ENCODE measurements around the gene PARD6A. TPM values are rescaled to one million over a fixed set of nuclear protein-coding genes. Genes with fewer than 3 reads are reported as not detected.

Gene PARD6A
- total and polyA plus RNA-seq, 7 donors: 4.9 to 11.0 (median 6.8) TPM

GRCh38 chr16:67676939-67677338, 16.2 kb downstream of the PARD6A start:
- intact Hi-C loops (cut with DNase I): loop anchor here (10.0 kb wide), 3 partner anchors 248 to 368 kb away; partner anchors contain the start of genes DDX28 (in 1 of the 2) and DUS2 (in 1 of the 2)
- Histone ChIP-seq H3K27me3 (ENCODE audit: insufficient read depth in 3 of 3, low read length in 2 of 3) (no peaks in the 10 kb centered on the region), H3K36me3 (ENCODE audit: insufficient read depth in 1 of 2, low read depth in 1 of 2) (peaks cover 0 to 20% of the 10 kb centered on the region in 2 donors), H3K9me3 (no peaks in the 10 kb centered on the region), H3K4me3 (no peak overlapping the region), H3K27ac (no peak overlapping the region), H3K4me1 (peaks cover 14% of the 10 kb centered on the region)
- ATAC-seq: no peak
- no peak for TF ChIP-seq CTCF (IDR thresholded peaks at IDR 0.05)
- DNase-seq: no peak
- WGBS, 3 donors: 72 to 82% (median 74%) methylated on average over 8 of the region's 8 CpGs

DNA sequence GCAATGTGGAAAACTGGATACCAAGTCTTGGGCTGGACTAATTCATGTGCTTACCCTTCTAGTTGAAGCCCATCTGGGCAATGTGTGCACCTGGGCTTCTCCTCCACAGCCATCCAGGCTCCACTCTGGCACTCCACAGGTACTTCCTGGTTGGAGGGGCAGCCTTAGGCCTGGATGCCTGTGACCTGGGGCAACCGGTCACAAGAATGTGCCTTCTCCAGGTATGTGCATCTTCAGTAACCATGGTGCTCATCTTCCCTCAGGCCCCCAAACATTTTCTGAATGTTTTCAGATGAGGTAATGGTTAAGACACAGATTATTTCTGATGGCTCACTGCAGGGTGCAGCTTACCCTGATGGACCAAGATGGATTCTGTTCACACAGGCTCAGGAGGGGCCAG, 17.0 kb downstream of the PARD6A start:
- H3K27ac ChIP-seq: no peak overlapping the region
- peaks cover 14% of the 10 kb centered on the region for H3K4me1 ChIP-seq
- no peak for DNase-seq
- 94 to 100% (median 100%) methylated on average over 1 of the region's 1 CpG for WGBS, 3 donors
- no peak for ATAC-seq
- intact Hi-C loops (cut with DNase I): loop anchor here (10.0 kb wide), 3 partner anchors 247 to 367 kb away; partner anchors contain the start of genes DDX28 (in 1 of the 2) and DUS2 (in 1 of the 2)
- H3K36me3 ChIP-seq (ENCODE audit: insufficient read depth in 1 of 2, low read depth in 1 of 2): peaks cover 0 to 22% of the 10 kb centered on the region in 2 donors
- no peak overlapping the region for H3K4me3 ChIP-seq
- no peaks in the 10 kb centered on the region for H3K27me3 ChIP-seq (ENCODE audit: insufficient read depth in 3 of 3, low read length in 2 of 3)
- H3K9me3 ChIP-seq: no peaks in the 10 kb centered on the region
- no peak for TF ChIP-seq CTCF (IDR thresholded peaks at IDR 0.05)

DNA sequence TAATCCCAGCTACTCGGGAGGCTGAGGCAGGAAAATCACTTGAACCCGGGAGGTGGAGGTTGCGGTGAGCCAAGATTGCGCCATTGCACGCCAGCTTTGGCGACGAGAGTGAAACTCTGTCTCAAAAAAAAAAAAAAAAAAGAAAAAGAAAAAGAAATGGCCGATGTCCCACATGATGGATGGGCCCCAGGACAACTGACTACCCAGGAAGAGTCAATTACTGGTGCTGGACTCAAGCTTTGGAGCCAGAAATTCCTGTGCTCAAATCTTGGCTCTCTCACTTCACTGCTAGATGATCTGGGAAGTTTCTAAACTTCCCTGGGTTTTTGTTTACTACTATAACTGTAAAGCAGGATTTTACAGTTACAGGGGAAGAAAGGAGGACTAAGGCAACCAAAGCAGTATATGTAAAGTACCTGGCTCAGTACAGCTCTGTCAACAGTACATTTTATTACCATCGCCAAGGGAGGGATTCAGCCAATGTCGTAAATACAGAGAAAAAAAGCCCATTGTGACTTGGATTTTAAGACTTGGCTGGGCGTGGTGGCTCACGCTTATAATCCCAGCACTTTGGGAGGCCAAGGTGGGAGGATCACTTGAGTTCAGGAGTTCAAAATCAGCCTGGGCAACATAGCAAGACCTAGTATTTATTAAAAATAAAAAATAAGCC, 17.7 kb downstream of the PARD6A start:
- H3K36me3 ChIP-seq (ENCODE audit: insufficient read depth in 1 of 2, low read depth in 1 of 2): peaks cover 0 to 30% of the 10 kb centered on the region in 2 donors
- intact Hi-C loops (cut with DNase I): loop anchor here (10.0 kb wide), 3 partner anchors 246 to 366 kb away; partner anchors contain the start of genes DDX28 (in 1 of the 2) and DUS2 (in 1 of the 2)
- H3K4me3 ChIP-seq: no peak overlapping the region
- 67 to 79% (median 78%) methylated on average over 12 of the region's 12 CpGs for WGBS, 3 donors
- no peaks in the 10 kb centered on the region for H3K9me3 ChIP-seq
- no peaks in the 10 kb centered on the region for H3K27me3 ChIP-seq (ENCODE audit: insufficient read depth in 3 of 3, low read length in 2 of 3)
- peak in 2 of 4 donors; percentile 23 to 43 for ATAC-seq
- no peak for DNase-seq
- peaks cover 7% of the 10 kb centered on the region for H3K4me1 ChIP-seq
- no peak for TF ChIP-seq CTCF (IDR thresholded peaks at IDR 0.05)
- no peak overlapping the region for H3K27ac ChIP-seq

DNA sequence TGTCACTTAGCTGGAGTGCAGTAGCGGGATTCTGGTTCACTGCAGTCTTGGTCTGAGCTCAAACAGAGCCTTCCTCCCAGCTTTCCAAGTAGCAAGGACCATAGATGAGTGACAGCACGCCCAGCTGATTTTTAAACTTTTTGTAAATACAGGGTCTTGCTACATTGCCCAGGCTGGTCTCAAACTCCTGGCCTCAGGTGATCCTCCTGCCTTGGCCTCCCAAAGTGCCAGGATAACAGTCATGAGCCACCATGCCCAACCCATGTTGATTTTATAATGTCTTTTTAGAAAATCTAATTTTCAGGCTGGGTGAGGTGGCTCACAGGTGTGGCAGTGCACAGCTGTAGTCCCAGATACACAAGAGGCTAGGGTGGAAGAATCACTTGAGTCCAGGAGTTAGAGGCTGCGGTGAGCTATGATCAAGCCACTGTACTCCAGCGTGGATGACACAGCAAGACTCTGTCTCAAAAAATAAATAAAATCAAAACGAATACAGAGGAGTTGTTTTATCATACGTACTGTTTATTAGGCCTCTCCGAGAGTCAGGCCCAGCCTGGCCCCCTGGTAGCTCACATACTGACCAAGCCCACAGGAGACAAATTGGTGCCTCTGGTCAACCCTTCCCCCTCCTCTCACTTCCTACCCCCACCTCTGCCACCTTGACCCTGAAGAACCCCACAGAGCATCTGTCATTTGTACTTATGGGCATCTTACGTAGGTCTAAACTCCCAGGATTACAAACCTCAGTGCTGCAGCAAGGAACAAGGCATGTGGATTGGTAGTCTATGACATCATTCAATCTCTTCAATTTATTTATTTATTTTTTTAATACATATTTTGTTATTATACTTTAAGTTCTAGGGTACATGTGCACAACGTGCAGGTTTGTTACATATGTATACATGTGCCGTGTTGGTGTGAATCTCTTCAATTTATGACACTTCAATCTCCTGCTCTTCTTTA, 19.5 kb downstream of the PARD6A start:
- H3K27me3 ChIP-seq (ENCODE audit: insufficient read depth in 3 of 3, low read length in 2 of 3): no peaks in the 10 kb centered on the region
- H3K4me1 ChIP-seq: no peaks in the 10 kb centered on the region
- ATAC-seq (no peak), DNase-seq (no peak)
- intact Hi-C loops (cut with DNase I): loop anchor here (10.0 kb wide), 3 partner anchors 245 to 365 kb away; partner anchors contain the start of genes DDX28 (in 1 of the 2) and DUS2 (in 1 of the 2)
- H3K27ac ChIP-seq: no peak overlapping the region
- no peak for TF ChIP-seq CTCF (IDR thresholded peaks at IDR 0.05)
- H3K36me3 ChIP-seq (ENCODE audit: insufficient read depth in 1 of 2, low read depth in 1 of 2): peaks cover 0 to 35% of the 10 kb centered on the region in 2 donors
- no peak overlapping the region for H3K4me3 ChIP-seq
- no peaks in the 10 kb centered on the region for H3K9me3 ChIP-seq
- WGBS, 3 donors: 88 to 94% (median 93%) methylated on average over 10 of the region's 10 CpGs
